Measurements from ENCODE around the gene SENP1.

Gene SENP1

DNA sequence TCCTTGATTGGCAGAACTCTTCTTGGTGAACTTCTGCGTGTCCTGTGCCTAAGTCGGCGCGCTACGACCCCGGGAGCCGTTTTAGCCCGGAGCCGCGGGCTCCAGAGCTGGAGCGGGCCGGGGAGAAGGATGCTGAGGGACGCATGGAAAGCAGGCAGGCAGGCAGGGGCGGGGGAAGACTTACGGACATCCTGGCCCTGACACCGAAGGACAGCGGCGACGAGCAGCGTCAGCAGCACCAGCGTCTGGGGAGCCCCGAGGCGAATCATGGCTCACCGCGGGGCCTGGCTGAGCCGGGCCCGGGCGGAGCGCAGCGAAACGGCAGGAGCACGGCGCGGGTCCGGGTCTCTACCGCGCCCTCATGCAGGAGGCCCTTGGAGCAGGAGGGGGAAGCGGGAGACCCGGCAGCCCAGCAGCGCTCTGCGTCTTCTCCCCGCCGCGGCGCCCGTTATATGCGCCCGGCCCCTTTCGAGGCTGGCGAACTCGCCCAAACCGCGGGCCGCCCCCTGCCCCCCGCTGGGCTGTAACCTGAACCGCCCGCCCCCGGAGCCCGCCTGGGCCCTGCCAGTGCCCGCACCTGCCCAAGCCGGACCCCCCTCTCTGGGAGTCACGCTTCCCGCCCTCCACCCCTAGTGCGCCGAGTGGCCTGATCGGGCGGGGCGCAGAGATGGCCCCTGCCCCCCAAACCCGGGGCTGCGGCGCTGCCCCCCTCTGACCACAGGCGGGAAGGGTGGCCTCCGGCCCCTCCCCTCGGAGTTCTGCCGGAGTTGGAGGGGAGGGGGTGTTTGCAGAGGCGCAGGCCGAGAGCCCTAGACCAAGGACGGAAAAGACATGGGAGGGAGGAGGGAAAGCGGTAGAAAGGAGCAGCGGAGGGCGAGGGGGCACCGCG is 101.6 kb downstream of the SENP1 start, which contains the start of gene COL2A1:
COL2A1 (minus strand) TSS at position 424 of the 889 bp plus-strand sequence; CDS start at position 269, 155 bp downstream.
- no peak within 1 kb of the TSS for H3K4me3 ChIP-seq (ENCODE audit: low read length)
- no peak for TF ChIP-seq ZNF274 (IDR thresholded peaks at IDR 0.05; ENCODE audit: low read depth, low read length)

DNA sequence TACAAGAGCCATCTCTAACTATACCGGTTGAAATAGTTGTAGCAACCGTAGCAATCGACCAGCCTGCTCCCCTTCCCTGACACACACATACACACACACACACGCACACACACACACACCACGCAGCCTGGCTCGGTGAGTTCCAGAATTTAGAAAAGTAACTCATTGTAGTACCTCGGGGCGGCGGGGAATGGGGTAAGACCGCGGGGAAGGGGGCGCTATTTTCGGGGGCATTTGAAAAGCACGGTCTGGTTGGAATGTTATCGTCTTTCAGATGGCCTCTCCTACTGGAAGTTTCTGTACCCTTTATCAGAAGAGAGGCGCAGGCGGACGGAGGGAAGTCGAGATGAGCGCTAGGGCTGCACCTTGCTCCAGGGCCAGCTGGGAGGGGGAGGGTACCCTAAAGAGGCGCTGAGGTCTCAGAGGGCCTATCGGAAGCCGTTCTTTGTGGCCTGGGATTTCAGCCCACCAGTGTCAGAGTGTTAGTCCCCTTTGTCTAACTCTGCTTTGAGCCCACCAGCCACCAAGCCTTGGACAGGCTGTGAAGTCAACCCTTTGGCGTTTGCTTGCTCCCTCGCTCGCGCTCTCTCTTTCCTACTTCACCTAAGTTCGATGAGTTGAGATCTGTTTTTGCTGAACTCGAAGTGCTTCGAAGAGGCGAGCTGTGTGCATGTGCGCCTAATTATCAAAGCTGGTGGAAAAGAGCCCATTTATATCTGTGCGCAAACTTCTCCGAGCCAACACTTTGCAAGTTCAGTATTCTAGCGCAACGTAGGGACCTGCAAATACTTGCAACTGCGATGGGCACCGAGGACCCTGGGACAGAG is 102.4 kb downstream of the SENP1 start:
- H3K4me3 ChIP-seq (ENCODE audit: low read length), result no peak overlapping the region

DNA sequence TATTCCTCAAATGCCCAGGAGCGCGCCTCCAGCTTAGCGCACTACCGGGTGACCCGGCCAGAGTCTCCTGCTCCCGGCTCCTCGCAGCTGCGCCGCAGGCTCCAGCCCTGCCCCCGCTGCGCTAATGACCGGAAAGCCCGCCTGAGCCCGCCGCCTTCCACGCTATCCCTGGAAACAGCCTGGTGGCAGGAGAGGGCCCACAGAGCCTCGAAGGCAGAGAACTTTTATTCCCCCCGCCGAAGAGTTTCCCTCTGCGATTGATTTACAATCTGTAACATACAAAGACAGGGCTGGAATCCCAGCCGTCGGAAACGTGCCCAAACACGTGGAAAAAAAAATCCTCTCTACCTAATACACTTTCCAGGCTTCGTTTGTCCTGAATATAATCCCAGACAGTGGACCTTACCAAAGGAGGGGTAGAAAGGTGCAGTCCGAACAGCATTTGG is 103.1 kb downstream of the SENP1 start:
- TF ChIP-seq ZNF274 (IDR thresholded peaks at IDR 0.05; ENCODE audit: low read depth, low read length), result no peak
- H3K4me3 ChIP-seq (ENCODE audit: low read length), result no peak overlapping the region

More for the DNA sequence above, 102.4 kb downstream of the SENP1 start:
- no peak for TF ChIP-seq ZNF274 (IDR thresholded peaks at IDR 0.05; ENCODE audit: low read depth, low read length)

DNA sequence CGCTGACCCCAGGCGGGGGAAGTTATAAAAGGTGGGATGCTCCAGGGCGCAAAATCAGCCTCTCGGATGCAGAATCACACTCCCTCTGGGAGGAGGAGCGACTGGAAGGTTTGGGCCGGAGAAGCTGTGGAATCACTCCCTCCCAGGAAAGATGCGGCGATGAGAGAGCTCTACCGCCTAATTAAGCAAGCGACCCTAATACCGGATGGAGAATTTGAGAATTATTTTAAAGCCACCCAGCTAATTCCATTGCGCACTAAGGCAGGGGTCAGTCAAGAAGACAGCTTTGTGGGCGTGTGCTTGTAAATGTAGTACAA is 103.5 kb downstream of the SENP1 start:
- no peak for TF ChIP-seq ZNF274 (IDR thresholded peaks at IDR 0.05; ENCODE audit: low read depth, low read length)
- H3K4me3 ChIP-seq (ENCODE audit: low read length), result no peak overlapping the region

DNA sequence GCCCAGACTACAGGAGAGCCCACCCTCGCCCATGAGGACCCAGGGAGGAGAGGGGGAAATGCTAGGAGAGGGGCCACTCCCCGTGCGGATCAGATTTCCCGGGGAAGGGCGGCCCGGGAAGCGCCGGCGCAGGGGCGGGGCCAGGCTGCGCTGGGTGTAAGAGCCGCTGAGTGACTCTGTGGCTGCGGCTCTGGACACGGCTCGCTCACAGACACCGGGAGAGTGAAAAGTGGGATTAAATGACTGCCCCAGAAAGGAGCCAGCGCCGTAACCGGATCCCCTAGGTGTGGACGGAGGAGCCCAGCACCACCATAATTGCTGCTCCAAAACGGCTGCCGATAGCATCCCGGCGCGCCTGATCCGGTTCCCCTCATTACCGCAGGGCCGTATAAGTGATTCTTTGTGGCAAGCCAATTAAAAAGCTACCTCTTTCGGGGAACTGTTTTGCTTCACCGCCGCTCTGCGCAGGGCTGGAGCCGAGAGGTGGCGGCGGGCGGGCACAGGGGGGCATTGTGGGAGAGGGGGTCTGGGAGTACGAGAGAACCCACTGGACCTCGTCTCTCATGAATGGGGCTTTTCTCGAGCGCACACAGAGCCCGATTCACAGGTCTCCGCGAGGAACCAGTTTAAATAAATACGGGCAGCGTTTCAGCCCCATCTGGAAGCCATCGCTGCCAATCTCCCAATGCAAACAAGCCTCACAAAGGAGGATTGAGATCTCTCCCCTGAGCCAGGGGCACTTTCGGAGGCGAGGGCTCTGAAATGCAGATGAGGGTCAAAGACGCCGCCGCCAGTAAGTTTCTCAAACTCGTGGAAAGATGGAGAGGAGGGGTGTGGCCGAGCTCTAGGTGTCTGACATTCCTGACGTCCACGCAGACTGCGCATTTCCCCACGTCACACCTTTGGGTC is 104.1 kb downstream of the SENP1 start:
- H3K4me3 ChIP-seq (ENCODE audit: low read length), result peak overlapping the region; percentile 3; the same call in 1 of the 2 replicates
- TF ChIP-seq ZNF274 (IDR thresholded peaks at IDR 0.05; ENCODE audit: low read depth, low read length), result no peak

DNA sequence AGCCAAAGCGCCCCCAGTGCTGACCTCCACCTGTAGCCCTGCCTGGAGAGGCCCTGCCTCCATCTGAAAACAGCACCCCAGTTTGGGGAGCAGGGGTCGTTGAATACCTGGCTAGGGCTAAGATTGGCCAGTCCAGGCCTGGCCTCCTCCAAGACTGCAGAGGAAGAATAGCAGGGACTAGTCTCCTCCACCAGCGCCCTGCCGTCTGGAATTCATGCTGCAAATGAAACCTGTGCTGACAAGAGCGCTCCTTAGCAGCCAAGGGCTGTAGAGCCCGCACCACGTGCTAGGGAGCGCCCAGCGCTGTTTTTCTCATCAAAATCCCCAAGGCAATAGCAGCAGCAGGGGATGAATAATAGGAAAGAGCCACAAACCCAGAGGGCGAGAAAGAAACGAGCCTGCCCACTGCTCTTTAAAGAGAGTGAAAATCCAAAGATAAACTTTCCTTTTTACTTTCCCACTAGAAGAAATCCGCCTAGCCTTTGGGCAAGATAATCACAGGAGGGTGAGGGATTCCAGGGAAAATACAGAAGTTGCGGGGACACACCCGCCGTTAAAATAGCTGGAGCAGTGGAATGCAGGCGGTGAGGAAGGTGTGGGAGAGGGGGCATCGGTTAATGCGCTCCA is 104.9 kb downstream of the SENP1 start:
- no peak for TF ChIP-seq ZNF274 (IDR thresholded peaks at IDR 0.05; ENCODE audit: low read depth, low read length)
- H3K4me3 ChIP-seq (ENCODE audit: low read length), result no peak overlapping the region; the same call in 1 of the 2 replicates

DNA sequence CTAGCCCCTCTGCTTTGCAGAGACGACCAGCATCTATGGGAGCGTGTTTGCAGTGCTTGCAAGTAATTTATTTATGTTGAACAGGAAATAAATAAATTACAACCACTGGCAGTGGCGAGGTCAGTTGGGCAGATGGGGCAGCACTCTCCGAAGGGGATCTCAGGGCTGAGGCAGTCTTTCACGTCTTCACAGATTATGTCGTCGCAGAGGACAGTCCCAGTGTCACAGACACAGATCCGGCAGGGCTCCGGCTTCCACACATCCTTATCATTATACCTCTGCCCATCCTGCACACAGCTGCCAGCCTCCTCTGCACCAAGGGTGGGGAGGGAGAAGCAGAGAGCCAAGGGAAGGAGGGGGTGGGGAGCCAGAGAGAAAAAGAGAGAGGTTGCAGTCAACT is 106.1 kb downstream of the SENP1 start:
- TF ChIP-seq ZNF274 (IDR thresholded peaks at IDR 0.05; ENCODE audit: low read depth, low read length), result no peak
- no peak overlapping the region for H3K4me3 ChIP-seq (ENCODE audit: low read length)

DNA sequence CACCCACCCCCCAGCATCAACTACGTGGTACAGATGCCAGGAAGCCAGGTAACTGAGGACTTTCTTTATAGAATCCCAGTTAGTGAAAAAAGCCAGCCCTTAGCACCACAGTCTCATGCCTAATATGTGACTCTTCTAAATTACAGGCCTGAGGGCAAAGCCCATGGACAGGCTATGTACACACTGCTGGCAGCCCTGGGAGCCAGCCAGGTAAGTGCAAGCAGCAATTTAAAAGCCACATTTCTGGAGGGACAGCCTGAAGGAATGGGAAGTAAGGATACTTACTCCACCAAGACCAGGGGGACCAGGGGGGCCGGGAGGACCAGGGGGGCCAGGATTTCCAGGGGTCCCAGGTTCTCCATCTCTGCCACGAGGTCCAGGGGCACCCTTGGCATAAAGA is 108.6 kb downstream of the SENP1 start:
- TF ChIP-seq ZNF274 (IDR thresholded peaks at IDR 0.05; ENCODE audit: low read depth, low read length), result no peak

DNA sequence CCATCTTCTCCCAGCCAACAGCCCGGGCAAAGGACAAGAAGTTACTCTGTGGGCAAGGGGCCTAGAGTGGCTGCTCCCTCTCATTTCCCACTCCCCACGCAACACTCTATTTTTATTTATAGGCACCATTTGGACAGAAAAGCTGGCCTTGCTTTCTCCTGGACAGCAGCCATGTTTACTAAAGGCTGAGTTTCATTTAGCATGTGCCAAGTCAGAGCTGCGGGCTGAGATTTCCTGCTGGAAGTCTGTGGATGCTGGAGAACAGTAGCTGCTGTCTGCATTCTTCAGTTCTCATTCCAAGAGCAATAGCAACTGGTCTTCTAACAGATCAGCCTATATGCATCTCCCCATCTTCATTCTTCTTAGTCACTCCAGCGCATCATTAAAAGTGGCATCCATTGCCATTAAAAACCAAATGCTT is 109.9 kb downstream of the SENP1 start:
- H3K4me3 ChIP-seq (ENCODE audit: low read length), result no peak overlapping the region
- TF ChIP-seq ZNF274 (IDR thresholded peaks at IDR 0.05; ENCODE audit: low read depth, low read length), result no peak

More for the DNA sequence above, 108.6 kb downstream of the SENP1 start:
- no peak overlapping the region for H3K4me3 ChIP-seq (ENCODE audit: low read length)

DNA sequence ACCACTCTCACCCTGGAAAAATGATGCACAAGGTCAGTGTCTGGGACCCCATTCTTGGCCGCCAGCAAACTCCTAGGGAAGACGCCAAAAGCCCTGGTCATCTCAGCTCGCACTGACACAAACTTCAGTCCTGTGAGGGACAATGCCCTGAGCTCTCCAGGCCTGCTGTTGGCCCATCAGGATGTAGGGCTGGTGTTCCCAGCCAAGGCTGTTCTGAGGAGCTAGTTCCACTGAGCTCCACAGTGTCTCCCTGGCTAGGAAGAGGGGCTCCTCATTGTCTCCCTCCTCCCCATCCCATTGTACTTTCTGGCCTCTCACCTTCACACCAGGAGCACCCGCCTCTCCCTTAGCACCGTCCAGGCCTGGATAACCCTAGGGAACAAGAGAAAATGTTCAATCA is 112.4 kb downstream of the SENP1 start:
- H3K4me3 ChIP-seq (ENCODE audit: low read length), result no peak overlapping the region
- no peak for TF ChIP-seq ZNF274 (IDR thresholded peaks at IDR 0.05; ENCODE audit: low read depth, low read length)
